ENCODE results near the gene GCH1. TPM values are rescaled to one million over a fixed set of nuclear protein-coding genes. Genes with fewer than 3 reads are reported as not detected.

GCH1 gene
- total RNA-seq, 1 donor = 1.9 TPM

DNA sequence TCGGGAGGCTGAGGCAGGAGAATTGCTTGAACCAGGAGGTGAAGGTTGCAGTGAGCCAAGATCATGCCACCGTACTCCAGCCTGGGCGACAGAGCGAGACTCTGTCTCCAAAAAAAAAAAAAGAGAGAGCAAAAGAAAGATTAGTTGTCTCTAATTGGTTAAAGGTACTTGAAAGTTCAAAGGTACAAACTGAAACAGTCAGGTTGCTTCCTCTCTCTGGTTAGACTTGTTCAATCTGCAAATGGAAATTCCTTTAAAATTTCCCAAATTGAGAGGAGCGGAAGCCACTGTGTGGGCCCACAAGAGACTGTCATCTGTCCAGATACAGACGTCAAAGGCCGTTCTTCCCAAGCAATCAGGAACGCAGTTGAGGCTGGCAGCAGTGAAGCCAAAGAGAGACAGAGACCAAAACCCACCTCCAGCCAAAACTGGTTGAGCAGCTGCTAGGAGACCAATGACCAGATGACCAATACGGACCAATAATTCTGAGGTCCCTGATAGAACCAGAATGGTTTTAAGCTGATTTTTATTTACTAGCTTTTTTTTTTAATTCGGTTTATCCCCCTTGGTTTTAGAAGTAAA, 63.6 kb downstream of the GCH1 start:
- TF ChIP-seq, protein P1, sequence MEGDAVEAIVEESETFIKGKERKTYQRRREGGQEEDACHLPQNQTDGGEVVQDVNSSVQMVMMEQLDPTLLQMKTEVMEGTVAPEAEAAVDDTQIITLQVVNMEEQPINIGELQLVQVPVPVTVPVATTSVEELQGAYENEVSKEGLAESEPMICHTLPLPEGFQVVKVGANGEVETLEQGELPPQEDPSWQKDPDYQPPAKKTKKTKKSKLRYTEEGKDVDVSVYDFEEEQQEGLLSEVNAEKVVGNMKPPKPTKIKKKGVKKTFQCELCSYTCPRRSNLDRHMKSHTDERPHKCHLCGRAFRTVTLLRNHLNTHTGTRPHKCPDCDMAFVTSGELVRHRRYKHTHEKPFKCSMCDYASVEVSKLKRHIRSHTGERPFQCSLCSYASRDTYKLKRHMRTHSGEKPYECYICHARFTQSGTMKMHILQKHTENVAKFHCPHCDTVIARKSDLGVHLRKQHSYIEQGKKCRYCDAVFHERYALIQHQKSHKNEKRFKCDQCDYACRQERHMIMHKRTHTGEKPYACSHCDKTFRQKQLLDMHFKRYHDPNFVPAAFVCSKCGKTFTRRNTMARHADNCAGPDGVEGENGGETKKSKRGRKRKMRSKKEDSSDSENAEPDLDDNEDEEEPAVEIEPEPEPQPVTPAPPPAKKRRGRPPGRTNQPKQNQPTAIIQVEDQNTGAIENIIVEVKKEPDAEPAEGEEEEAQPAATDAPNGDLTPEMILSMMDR (IDR thresholded peaks at IDR 0.05; ENCODE audit: insufficient read depth, low read length) = no peak
- H3K4me3 ChIP-seq (ENCODE audit: low read depth, low read length) = no peak overlapping the region

DNA sequence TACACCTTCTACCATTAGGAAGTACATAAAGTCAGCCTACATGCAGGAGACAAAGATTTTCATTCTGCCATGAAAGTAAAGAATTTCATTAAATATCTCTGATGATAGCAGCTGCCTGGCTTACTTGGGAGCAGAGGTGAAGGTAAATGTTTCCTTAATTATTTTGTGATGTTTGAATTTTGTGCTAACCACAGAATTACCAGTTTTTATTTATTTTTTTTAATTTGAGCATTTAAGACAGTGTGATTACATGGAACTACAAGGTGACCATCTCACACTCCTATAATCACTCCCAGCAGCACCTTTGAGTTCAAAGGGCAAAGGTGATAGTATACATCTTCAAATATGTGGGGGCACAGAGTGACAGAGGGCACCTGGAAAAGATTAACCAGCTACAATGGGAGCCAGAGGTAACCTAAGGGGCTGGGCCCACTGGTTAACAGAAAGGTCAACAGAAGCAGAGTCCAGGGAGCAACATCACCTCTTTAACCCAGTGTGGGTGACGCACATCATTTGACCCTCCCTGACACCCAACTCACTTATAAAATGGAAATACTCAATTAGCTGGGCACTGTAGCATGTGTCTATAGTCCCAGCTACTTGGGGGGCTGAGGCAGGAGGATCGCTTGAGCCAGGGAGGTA, 65.0 kb downstream of the GCH1 start:
- TF ChIP-seq, protein P1 (IDR thresholded peaks at IDR 0.05; ENCODE audit: insufficient read depth, low read length) = no peak
- no peak overlapping the region for H3K4me3 ChIP-seq (ENCODE audit: low read depth, low read length)
- no peak for DNase-seq (ENCODE audit: low read depth)

More for the DNA sequence above, 63.6 kb downstream of the GCH1 start:
- DNase-seq (ENCODE audit: low read depth) = no peak

DNA sequence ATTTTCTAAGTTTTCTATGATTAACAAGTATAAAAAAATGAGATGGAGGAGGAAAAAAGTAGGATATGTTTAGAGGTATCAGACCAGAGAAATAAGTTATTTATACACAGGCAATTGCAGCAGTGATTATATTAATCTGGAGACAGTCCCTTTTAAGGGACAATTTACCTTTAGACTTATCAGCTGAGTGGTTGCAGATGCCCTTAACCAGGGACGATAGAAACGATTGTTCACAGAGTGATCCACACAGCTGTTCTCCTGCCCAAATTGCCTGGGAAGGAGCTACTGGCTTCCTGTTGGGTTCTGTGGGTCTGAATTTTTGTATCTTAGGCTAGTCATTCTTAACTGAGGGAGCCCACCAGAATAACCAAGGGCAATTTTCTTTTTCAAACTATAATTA, 66.4 kb downstream of the GCH1 start:
- no peak for DNase-seq (ENCODE audit: low read depth)
- no peak overlapping the region for H3K4me3 ChIP-seq (ENCODE audit: low read depth, low read length)
- TF ChIP-seq, protein P1 (IDR thresholded peaks at IDR 0.05; ENCODE audit: insufficient read depth, low read length) = no peak

DNA sequence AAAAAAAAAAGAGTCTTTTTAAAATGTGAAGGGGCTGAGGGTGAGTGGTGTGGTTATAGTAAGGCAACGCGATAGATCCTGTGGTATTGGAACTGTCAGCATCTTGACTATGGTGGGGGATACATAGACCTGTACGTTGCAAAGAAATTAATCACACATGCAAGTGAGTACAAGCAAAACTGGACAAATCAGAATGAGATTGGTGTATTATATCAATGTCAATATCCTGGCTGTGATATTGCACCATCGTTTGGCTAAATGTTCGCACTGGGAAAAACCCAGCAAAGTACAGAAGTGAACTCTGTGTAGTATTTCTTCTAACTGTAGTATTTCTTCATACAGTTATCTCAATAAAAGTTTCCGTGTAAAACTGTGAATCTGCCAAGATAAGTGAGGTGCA, 67.9 kb downstream of the GCH1 start:
- DNase-seq (ENCODE audit: low read depth) = no peak
- TF ChIP-seq, protein P1 (IDR thresholded peaks at IDR 0.05; ENCODE audit: insufficient read depth, low read length) = no peak
- H3K4me3 ChIP-seq (ENCODE audit: low read depth, low read length) = no peak overlapping the region

DNA sequence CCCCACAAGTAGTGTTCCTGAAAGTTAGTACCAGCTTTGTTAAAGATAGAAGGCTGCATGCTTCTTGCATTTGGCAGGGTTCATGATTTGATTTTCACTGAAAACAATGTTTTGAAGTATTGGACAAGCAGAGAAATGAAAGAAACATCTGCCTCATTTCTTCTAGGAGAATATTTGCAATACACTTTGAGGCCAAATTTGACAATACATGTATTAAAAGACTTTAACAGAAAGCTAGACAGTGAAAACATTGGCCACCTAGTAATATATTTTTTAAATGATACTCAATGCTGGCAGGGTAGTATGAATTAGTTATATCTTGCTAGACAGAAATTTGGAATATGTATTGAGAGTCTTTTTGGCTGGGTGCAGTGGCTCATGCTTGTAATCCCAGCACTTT, 68.5 kb downstream of the GCH1 start:
- no peak for DNase-seq (ENCODE audit: low read depth)
- TF ChIP-seq, protein P1 (IDR thresholded peaks at IDR 0.05; ENCODE audit: insufficient read depth, low read length) = no peak
- no peak overlapping the region for H3K4me3 ChIP-seq (ENCODE audit: low read depth, low read length)

DNA sequence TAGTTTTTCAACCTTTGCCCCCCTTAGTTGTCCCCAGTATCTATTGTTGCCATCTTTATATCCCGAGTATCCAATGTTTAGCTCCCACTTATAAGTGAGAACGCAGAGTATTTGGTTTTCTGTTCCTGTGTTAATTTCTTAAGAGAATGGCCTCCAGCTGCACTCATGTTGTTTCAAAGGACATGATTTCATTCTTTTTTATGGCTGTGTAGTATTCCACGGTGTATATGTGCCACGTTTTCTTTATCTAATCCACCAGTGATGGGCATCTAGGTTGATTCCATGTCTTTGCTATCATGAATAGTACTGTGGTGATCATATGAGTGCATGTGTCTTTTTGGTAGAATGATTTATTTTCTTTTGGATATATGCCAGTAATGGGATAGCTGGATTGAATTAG, 72.0 kb downstream of the GCH1 start:
- no peak overlapping the region for H3K4me3 ChIP-seq (ENCODE audit: low read depth, low read length)
- DNase-seq (ENCODE audit: low read depth) = no peak
- TF ChIP-seq, protein P1 (IDR thresholded peaks at IDR 0.05; ENCODE audit: insufficient read depth, low read length) = no peak
